Thyroid gland (tissue), 4 donors: ENCODE results near the gene XRN2.

Experiments
- POLR2A ChIP-seq, 2 donors: fragments of 450-650 bp; IDR thresholded peaks; one replicate each; pipeline ENCODE4 v1.6.1; 2017; ENCODE audit warnings: antibody characterized with exemption in 2 of 2, mild to moderate bottlenecking in 2 of 2, moderate library complexity in 1 of 2
- TF ChIP-seq, protein P1 (sequence below), 6 experiments: fragments of 200-600 bp in 3 of 6; fragments of 450-650 bp in 3 of 6; sonication (generic) in 3 of 6; IDR thresholded peaks; one replicate each; pipeline ENCODE4 v1.5.1; 2016 to 2019; ENCODE audit warnings: antibody characterized with exemption in 6 of 6, mild to moderate bottlenecking in 2 of 6, inconsistent platforms in 1 of 6, moderate library complexity in 1 of 6

DNA sequence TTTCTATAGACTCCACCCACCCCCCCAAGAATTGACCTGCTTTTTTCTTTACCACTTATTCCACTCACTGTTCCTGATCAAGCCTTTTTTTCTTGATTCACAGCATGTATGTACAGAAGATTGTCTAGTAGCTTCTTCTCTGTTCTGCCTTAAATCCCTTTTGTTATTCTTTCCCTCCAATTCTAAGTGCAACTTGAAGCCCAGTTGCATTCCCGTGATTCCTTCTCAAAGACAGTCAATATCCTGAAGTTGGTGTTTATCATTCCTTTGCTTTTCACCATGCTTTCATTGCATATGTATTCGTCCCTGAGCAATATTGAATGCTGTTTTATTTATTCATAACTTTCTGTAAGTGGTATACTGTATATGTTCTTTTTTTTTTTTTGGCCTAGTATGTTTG is 21.0 kb downstream of the XRN2 start:
- TF ChIP-seq, protein P1, sequence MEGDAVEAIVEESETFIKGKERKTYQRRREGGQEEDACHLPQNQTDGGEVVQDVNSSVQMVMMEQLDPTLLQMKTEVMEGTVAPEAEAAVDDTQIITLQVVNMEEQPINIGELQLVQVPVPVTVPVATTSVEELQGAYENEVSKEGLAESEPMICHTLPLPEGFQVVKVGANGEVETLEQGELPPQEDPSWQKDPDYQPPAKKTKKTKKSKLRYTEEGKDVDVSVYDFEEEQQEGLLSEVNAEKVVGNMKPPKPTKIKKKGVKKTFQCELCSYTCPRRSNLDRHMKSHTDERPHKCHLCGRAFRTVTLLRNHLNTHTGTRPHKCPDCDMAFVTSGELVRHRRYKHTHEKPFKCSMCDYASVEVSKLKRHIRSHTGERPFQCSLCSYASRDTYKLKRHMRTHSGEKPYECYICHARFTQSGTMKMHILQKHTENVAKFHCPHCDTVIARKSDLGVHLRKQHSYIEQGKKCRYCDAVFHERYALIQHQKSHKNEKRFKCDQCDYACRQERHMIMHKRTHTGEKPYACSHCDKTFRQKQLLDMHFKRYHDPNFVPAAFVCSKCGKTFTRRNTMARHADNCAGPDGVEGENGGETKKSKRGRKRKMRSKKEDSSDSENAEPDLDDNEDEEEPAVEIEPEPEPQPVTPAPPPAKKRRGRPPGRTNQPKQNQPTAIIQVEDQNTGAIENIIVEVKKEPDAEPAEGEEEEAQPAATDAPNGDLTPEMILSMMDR (IDR thresholded peaks at IDR 0.05), result no peak
- no peak for TF ChIP-seq POLR2A (IDR thresholded peaks at IDR 0.05)
